CD4-positive, alpha-beta T cell treated with Interferon alpha-2 for 1 hour (primary cell): ENCODE measurements around the gene MBD3.

Experiments used
- DNase-seq, 2 donors: peaks; one replicate each; pipeline ENCODE4 v3.0.0-alpha.2; 2020 to 2022

The MBD3 gene

DNA sequence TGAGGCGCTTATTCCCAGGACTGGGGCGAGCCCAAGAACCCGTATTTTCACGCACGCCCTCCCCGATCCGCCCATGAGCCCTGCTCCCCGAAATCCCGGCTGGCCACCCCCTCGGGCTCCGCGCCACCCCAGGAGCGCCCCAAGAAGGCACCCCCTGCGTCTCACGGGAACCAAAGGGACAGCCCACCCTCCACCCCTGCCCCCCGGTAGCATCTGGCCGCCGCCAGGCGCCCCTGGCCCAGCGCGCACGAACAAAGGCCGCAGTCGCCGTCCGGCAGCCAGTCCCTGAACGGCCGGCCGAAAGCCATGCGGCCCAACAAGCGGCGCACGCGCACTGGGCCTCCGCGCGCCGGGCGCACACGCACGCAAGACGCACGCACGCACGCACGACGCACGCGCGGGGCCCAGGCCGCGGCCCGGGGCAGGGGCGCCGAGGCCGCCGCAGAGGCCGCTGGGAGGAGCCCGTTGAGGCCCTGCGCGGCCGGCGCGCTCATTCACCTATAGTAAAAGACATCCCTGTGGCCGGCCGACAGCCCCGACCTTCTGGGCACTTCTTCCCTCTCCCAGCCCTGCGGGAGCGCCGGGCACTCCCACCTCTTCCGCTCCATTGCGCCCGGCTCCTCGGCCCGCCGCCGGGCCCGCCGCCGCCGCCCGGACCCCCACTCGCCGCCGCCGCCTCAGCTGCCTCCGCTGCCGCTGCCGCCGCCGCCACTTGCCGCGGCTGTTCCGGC lies 476 bp downstream of the MBD3 start:
- DNase-seq: peak; percentile 87 to 88

DNA sequence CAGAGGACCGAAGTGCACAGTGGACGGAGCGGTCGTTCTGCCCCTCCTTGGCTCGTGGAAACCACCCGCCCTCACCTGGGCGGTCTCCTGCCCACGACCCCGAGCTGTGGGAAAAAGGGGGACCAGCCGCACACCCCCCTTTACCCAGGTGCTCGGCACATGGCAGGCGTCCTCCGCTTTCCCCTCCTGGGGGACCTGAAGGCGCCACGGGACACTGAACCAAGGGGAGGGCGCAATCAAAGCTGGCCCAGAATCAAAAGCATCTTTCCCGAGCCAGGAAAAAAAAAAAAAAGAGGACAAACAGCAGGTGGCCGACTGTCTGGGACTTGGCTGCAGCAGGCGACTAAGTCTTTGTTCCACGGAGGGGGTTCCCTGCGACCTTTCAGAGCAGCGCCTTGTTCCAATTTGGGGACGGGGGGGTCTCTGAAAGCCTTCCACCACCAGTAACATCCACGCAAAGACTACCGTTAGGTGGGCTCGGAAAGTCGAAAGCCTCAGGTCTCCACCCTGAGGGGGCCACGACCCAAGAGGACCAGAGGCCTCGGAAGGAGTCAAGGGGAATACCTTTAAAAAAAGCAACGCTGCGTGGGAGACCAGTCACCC lies 1.1 kb downstream of the MBD3 start:
- no peak for DNase-seq

DNA sequence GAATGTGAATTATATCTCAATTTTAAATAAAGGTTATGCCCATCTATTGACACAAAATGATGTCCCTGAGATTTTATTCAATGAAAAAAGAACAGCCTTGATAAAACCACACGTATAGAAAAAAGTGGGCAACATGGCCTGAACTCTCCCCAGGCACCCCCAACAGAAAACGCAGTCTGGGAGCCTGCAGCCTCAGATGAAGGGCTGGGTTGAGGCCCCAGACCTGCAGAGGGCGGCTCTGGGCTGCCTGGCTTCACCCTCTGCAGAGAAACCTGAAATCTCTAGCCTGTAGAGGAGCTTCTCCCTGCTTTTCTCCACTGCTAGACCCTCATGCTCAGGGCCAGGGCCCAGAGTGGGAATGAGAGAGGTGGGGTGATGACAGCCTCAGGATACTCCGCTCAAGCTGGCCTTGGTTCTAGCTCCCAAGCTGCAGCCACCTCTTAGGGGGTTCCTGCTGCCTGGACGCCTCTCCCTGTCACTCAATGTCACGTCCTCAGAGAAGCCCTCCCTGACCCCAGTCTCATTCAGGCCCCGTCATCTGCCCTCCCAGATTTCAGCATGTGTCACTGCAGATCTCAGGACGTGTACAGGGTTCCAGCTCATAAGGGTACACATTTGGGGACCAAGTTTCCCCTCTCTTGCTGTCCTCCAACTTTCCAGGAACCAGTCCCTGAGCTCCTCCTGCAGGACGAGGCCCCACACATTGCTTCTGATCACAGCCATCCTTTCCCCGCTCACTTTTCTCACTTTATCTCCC lies 1.8 kb downstream of the MBD3 start:
- peak in 1 of 2 donors; percentile 33 for DNase-seq

DNA sequence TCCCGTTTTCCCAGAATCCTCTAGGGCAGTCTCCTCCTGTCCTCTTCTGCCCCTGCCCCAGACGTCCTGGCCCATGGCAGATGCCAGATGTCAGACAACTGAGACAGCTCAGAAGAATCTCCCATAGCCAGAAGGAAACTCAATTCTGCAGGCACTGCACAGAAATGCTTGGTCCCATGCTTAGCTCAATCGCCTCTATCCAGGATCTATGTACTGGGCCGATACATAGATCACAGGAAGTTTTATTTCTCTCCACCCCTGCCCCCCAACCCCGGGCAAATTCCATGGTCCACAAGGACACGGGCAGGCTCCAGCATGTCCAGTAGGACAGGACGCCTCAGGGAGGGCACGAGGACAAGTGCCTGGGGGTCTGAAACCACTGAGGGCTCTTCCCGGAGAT lies 4.8 kb downstream of the MBD3 start:
- no peak for DNase-seq

DNA sequence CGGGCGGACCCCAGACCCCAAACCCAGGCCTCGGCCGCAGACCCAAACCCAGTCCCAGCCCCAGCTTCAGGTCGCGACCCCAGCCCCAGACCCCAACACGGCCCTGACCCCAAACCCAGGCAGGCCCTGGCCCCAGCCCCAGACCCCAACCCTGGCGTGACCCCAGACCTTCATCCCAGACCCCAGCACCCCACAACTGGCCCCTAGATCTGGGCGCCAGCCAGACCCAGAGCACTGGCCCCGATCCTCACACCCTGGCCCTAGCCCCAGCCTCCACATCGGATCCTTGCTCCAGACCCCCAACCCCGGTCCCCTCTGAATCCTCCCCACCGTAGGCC lies 7.5 kb downstream of the MBD3 start:
- DNase-seq: no peak

DNA sequence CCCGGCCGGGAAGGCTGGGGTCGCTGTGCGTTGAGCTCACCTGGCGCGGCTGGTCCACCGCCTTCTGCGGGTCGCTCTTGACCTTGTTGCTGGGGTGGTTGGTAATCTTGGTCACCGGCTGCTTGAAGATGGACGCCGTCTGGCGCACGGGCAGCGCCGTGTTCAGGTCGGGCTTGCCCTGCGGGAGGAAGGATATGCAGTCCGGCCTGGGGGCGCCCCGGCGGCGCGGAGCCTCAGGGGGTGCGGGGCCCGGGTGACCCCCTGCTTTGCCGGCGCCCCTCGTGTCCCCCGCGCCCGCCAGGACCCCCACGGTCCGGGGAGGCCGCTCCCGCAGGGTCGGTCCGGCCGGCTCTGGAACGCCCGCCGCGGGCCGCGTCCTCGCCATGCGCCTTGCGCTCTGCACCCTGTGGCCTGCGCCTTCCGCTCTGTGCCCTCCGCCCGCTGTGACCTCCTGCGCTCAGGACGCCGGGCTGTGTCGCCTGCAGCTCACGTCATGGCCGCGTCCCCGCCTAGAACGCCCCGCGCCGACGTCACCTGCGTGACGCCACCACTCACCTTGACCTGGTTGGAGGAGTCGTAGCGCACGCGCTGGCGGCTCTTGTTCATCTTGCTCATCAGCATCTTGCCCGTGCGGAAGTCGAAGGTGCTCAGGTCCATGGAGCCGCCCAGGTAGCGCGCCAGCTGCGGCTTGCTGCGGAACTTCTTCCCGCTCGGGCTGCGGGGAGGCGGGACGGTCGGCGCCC lies 8.0 kb downstream of the MBD3 start:
- DNase-seq: no peak

DNA sequence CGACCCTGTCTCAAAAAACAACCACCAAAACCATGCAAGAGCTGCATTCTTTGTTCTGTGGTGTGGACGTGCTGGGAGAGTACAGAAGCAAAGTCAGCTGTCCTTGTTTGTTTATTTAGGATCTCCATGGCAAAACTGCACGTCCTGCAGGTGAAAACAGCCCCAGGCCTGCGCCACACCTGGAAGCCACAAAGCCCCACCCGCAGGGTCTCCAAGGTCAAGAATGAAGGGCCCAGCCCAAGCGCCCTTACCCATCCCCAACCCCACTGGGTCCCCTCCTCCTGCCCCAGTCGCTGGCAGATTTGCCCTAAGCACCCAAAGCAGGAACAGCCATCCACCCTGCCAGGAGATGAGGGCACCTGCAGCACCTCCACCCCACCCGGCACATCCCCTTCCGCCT lies 10.5 kb downstream of the MBD3 start:
- DNase-seq: no peak

DNA sequence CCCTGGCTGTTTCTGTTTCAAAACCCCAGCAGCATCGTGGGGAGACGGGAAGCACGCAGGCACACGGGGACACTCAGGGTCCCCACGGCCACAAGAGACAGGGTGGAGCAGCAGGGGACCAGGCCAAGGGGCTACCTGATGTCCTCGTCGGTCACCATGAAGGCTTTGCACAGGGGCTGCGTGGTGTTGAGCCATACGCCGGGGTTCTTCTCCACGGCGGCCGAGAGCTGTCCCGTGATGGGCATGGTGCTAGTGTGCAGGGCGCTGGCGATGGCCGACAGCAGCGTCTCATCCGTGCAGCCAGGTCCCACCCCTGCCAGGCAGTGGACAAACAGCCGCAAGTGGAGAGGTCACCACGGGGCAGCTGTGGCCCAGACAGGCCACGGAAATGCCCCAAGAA lies 11.7 kb downstream of the MBD3 start:
- no peak for DNase-seq

DNA sequence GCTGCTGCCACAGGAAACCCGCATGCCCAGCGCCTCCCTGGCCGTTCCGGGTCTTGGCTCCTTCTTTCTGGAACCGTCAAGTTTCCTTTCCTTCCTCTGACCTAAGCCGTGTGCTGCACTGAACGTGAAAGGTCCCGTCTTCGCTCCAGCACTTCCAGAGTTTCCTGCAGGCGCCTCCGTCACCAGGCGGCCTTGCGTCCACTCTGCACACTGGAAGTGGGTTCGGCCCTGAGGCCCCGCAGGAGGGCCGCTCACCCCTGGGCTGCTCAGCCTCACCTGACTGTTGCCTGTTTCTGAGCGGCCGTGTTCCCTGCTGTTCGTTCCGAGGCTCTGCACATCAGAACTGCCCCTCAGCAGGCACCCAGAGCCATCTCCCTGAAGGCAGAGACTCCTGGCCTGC lies 12.3 kb downstream of the MBD3 start:
- no peak for DNase-seq

DNA sequence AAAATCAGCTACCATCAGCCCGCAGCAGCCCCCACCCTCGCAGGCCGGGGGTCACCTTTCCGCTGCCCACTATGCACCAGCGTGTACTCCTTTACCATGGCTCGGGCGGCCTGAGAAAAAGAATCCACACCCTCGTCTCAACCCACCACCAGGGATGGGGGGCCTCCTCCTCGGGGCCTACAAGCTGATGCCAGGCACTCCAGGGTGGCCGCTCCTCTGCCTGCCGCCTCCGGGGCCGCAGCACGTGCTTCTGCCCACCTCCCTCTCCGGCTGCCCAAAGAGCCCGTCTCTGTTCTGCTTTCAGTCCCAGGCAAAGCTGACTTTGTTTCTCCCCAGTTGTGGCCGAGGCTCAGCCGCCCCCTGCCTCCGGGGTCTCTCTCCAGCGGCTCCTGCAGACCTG lies 13.4 kb downstream of the MBD3 start:
- DNase-seq: no peak

DNA sequence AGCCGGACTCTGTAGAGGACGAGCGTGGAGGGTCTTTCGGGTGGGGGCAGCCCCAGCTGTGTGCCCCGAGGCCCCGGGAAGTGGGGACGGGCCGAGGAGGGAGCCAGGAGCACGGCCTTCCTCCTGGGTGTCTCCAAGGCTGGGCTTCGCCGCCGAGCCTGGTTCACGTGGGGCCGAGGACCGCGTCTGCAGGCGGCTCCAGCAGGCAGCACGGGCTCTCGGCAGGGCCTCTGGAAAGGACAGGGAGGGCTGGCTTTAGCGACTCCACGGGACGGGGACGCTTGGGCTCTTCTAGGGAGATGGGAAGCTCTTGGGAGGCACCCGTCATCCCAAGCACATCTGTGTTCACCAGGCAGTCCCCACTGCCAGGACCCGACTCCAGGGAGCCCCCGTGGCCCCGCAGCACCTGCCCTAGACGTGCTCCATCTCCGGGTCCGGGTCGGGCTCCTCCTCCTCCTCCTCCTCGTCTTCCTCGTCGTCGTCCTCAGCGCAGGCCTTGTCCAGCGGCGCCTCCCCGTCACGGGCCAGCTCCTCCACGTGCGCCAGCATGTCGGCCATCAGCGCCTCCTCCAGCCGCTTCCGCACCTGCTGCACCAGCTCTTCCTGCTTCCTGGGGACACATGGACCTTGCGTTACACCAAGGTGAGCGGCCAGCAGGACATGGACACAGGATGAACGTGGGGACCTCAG lies 14.6 kb downstream of the MBD3 start:
- no peak for DNase-seq

DNA sequence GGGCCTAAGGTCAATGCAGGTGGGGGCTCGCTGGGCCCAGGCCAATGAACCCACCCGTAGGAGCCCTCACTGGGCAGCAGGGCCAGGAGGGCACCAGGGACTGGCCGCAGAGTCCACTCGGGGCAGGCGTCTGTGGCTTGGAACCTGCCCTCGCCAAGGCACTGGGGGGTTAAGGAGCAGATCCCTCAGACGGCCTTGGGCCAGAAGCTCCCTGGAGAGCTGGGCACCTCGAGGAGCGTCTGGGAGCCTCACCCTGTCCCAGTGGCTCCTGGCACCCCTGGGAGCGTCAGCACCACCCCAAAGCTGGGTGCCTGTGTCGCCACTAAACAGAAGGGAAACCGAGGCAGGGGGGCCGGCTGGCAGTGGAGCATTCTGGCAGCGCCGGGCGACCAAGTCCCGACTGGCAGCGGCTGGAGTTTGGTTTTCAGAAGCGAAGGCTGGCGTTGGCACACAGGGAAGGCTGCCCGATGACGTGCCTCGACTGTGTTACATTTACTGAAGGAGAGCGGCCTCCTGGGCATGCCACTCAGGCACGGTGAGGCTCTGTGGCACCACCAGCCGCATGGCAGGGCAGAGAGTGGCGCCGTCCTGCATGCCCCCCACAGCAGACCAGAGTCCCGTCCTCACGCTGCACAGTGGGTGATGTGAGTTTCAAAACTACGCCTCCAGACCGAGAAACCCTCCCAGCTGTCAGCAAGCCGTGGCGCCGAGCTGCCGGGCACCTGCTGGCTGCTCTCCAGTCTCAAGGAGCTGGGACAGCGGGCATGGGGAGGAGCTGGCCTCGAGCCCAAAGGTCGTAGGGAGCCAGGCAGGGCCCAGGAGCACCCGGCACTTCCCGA lies 15.4 kb downstream of the MBD3 start:
- DNase-seq: no peak

DNA sequence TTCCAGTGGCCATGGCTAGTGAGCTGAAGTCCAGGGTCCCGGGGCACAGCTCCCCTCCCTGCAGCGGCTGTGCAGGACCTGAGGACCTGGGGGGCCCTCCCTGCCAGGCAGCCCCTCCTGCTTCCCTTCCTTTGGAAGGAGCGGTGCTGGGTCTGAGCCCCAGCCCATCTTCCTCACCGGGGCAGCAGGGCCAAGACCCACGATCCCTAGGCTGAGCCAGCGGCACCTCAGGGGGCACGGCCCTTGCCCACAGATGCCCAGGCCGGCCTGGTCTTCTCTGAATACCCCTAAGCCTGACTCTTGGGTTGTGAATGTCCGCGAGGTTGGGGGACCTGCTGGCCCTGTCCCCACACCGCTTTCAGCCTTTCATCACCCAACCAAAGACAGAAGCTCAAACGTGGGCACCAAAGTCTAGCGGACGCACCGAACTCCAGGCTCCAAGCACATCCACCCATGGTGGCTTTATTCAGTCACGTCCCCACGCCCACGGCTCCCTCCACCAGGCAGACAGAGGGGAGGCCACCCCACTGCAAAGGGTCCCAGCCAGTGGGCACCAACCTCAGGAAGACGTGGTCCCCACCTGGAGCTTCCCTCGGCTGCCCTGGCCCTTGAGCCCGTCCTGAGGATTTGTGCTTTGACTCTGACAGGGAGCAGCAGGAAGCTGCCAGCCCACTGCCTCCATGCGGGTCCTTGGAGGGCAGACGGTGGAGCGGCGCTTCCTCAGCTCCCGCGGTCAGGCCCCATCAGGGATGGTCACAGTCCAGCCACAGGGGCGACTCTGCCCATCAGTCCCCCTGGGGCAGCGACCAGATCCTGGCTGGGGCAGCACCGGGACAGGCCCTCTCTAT lies 16.2 kb downstream of the MBD3 start:
- DNase-seq: no peak

DNA sequence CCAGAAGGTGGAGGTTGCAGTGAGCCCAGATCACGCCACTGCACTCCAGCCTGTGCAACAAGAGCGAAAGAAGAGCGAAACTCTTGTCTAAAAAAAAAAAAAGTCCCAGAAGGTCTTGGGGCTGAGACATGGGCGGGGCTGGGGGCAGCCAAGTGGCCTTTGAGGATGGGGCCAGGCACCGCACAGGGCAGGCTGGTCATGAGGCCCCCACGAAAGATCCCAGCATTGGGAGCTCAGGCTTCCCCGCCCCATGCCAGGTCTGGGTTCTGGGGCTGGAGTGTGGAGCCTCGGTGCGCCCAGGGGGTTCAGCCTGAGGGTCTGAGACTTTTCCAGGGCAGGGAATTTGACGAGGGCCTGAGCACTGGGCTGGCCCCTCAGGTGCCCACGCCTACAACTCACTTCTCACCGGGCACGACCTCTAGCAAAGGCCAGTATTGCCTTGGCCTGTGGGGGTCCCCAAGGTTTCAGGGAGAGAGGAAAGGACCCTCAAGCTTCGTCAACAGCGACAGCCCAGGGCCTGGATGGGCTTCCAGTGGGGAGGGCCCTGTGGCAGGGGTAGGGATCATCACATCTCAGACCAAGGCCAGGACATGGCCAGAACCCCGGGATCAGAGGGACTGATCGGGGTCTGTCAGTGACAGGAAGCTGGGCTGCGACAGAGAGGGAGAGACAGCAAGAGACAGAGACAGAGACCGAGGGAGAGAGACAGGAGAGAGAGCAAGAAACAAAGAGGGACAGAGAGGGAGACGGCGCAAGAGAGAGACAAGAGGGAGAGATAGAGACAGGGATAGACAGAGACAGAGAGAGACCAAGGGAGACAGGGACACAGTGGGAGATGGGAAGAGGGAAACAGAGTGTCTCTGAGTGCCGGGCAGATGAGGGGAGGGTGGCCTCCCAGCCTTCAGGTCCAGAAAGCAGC lies 17.1 kb downstream of the MBD3 start:
- no peak for DNase-seq

DNA sequence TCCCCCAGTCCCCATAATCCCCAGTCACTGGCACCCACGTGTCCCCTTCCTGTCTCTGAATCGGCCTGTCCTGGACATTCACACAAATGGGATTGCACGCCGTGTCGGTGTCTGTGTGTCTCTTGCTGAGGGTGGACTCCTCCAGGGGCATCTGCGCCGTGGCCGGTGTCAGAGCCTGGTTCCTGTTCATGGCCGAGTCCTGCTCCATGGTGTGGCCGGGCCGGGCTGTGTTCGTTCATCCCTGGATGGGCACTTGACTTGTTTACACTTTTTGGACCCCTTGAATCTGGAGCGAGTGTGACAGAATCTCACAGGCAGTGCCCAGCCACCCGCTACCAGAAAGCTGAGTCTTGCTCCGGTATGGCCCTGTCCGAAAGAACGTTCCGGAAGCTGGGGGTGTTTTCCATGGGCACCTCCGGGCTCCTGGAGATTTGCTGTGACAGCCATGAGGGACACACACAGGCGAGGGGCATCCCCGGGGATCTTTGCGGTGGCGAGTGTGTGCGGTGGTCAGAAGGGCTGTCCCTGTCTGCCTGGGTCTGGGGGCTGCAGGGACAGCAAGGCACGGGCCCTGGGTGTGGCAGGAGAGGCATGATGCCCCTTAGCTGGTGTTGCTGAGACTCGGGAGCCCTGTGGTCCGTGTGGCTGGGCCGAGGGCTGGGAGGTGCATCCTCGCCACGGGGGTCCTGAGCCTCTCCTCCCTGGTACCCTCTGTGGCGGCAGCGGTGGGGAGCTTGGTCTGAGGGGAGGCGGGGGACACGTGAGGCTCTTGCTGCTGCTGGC lies 18.1 kb downstream of the MBD3 start:
- DNase-seq: no peak

DNA sequence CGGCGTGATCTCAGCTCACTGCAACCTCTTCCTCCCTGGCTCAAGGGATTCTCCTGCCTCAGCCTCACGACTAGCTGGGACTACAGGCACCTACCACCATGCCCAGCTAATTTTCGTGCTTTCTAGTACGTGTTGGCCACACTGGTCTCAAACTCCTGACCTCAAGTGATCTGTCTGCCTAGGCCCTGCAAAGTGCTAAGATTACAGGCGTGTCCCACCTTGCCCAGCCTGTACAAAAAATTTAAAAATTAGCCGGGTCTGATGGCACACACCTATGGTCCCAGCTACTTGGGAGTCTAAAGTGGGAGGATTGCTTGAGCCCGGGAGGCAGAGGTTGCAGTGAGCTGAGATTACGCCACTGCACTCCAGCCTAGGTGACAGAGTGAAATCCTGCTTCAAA lies 19.9 kb downstream of the MBD3 start:
- no peak for DNase-seq

DNA sequence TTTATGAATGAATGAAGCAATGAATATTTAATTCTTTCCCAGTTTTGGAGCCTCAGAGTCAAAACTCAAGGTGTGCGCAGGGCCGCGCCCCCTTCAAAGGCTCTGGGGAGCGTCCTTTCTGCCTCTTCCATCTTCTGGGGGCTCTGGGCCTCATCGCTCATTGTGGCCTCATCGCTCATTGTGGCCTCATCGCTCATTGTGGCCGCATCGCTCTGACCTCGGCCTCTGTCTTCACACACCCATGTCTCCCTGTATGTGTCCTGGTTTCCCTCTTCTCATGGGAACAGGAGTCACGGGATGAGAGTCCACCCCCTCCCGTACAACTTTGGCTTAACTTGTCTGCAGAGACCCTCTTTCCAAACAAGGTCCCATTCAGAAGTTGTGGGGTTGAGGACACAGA lies 21.3 kb downstream of the MBD3 start:
- DNase-seq: no peak

DNA sequence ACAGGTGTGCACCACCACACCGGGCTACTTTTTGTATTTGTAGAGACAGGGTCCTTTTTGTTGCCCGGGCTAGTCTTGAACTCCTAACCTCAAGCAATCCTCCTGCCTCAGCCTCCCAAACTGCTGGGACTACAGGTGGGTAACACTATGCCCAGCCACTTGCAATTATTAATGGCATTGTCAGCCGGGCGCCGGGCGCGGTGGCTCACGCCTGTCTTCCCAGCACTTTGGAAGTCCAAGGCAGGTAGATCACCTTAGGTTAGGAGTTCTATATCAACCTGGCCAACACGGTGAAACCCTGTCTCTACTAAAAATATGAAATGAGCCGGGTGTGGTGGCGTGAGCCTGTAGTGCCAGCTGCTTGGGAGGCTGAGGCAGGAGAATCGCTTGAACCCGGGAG lies 21.8 kb downstream of the MBD3 start:
- no peak for DNase-seq

DNA sequence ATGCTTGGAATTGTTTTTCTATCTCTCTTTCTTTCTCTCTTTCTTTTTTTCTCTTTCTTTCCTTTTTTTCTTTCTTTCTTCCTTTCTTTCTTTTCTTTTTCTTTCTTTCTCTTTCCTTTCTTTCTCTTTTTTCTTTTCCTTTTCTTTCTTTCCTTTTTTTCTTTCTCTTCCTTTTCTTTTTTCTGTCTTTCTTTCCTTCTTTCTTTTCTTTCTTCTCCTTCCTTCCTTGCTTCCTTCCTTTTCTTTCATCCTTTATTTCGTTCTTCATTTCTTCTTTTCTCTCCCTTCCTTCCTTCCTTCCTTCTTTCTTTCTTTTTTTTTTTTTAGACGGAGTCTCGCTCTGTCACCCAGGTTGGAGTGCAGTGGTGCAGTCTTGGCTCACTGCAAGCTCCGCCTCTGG lies 22.7 kb downstream of the MBD3 start:
- DNase-seq: no peak
